ENCODE results near the gene PLEKHG2.

PLEKHG2 gene

GRCh38 chr19:39386557-39386956 lies 25.9 kb upstream of the PLEKHG2 start:
- DNase-seq = no peak

GRCh38 chr19:39388657-39389056 lies 23.8 kb upstream of the PLEKHG2 start:
- no peak for DNase-seq

- no peak for DNase-seq
These were observed 22.6 kb upstream of the PLEKHG2 start for GRCh38 chr19:39389631-39390414.

- DNase-seq = no peak
These were observed 22.1 kb upstream of the PLEKHG2 start for GRCh38 chr19:39390451-39390750.

- peak; percentile 94 for DNase-seq
These were observed 21.6 kb upstream of the PLEKHG2 start, which contains the start of the genes MED29 and PAF1 for GRCh38 chr19:39390751-39391437. Gene MED29 (plus strand): TSS chr19:39391378. CDS start chr19:39391423, 45 bp downstream. Gene PAF1 (minus strand): TSS chr19:39391106. CDS start chr19:39390864, 242 bp downstream.

GRCh38 chr19:39397360-39398296 lies 14.8 kb upstream of the PLEKHG2 start:
- peak; percentile 98 for DNase-seq

GRCh38 chr19:39398297-39398864 lies 14.1 kb upstream of the PLEKHG2 start:
- peak; percentile 73 for DNase-seq

GRCh38 chr19:39399668-39400050 lies 12.8 kb upstream of the PLEKHG2 start:
- DNase-seq = no peak

- DNase-seq = no peak
These were observed 12.4 kb upstream of the PLEKHG2 start for GRCh38 chr19:39400061-39400460.

GRCh38 chr19:39401070-39401548 lies 11.4 kb upstream of the PLEKHG2 start:
- no peak for DNase-seq

GRCh38 chr19:39401549-39402345 lies 10.7 kb upstream of the PLEKHG2 start:
- DNase-seq = peak; percentile 88

GRCh38 chr19:39402346-39403300 lies 9.8 kb upstream of the PLEKHG2 start:
- DNase-seq = peak; percentile 92

GRCh38 chr19:39403331-39404312 lies 8.8 kb upstream of the PLEKHG2 start:
- peak; percentile 96 for DNase-seq

GRCh38 chr19:39405261-39405957 lies 7.1 kb upstream of the PLEKHG2 start:
- DNase-seq = no peak

GRCh38 chr19:39405958-39406655 lies 6.4 kb upstream of the PLEKHG2 start:
- peak; percentile 91 for DNase-seq

GRCh38 chr19:39406656-39407409 lies 5.6 kb upstream of the PLEKHG2 start, which contains the start of gene ZFP36:
Gene ZFP36 (plus strand): TSS chr19:39406847. CDS start chr19:39406905, 58 bp downstream.
- peak; percentile 92 for DNase-seq

GRCh38 chr19:39407410-39407659 lies 5.1 kb upstream of the PLEKHG2 start:
- no peak for DNase-seq

Measured in stimulated activated CD8-positive, alpha-beta memory T cell treated with anti-CD3 and anti-CD28 coated beads, Interleukin-4, amount 100 ng/mL, for 48 hours (primary cell).